Measurements from ENCODE around the gene DGLUCY.
"Not testable (repeated sequence)": the region's sequence is repeated elsewhere in the genome, so short reads cannot be mapped to it uniquely, and the experiment has no call there.

Gene DGLUCY

GRCh38 chr14:91238085-91238484 lies 124.2 kb downstream of the DGLUCY start:
- Histone ChIP-seq H3K4me3 (ENCODE audit: insufficient read depth, low read depth, low read length, poor library complexity, severe bottlenecking) (no peak overlapping the region), H3K27ac (ENCODE audit: insufficient read depth, low read length, poor library complexity, severe bottlenecking) (no peak overlapping the region), H3K4me1 (ENCODE audit: control insufficient read depth, insufficient read depth, low read length, poor library complexity, severe bottlenecking) (peaks cover 26% of the 10 kb centered on the region), H3K27me3 (replicated peaks; ENCODE audit: control insufficient read depth, insufficient read depth, low read length, poor library complexity, severe bottlenecking) (no peaks in the 10 kb centered on the region), H3K9me3 (ENCODE audit: control insufficient read depth, low read length) (no peaks in the 10 kb centered on the region), H3K36me3 (ENCODE audit: control insufficient read depth, insufficient read depth, low read length) (peaks cover 4% of the 10 kb centered on the region)
- DNase-seq = no peak

GRCh38 chr14:91238661-91239060 lies 124.8 kb downstream of the DGLUCY start:
- Histone ChIP-seq H3K36me3 (ENCODE audit: control insufficient read depth, insufficient read depth, low read length) (peaks cover under 1% of the 10 kb centered on the region), H3K4me3 (ENCODE audit: insufficient read depth, low read depth, low read length, poor library complexity, severe bottlenecking) (no peak overlapping the region), H3K27me3 (replicated peaks; ENCODE audit: control insufficient read depth, insufficient read depth, low read length, poor library complexity, severe bottlenecking) (no peaks in the 10 kb centered on the region), H3K9me3 (ENCODE audit: control insufficient read depth, low read length) (no peaks in the 10 kb centered on the region), H3K27ac (ENCODE audit: insufficient read depth, low read length, poor library complexity, severe bottlenecking) (peak overlapping the region; percentile 14), H3K4me1 (ENCODE audit: control insufficient read depth, insufficient read depth, low read length, poor library complexity, severe bottlenecking) (peaks cover 25% of the 10 kb centered on the region)
- DNase-seq = no peak

GRCh38 chr14:91241863-91242262 lies 128.0 kb downstream of the DGLUCY start:
- Histone ChIP-seq H3K27ac (ENCODE audit: insufficient read depth, low read length, poor library complexity, severe bottlenecking) (peak overlapping the region; percentile 96), H3K36me3 (ENCODE audit: control insufficient read depth, insufficient read depth, low read length) (no peaks in the 10 kb centered on the region), H3K4me1 (ENCODE audit: control insufficient read depth, insufficient read depth, low read length, poor library complexity, severe bottlenecking) (peaks cover 48% of the 10 kb centered on the region), H3K27me3 (replicated peaks; ENCODE audit: control insufficient read depth, insufficient read depth, low read length, poor library complexity, severe bottlenecking) (no peaks in the 10 kb centered on the region), H3K4me3 (ENCODE audit: insufficient read depth, low read depth, low read length, poor library complexity, severe bottlenecking) (peak overlapping the region; percentile 52), H3K9me3 (ENCODE audit: control insufficient read depth, low read length) (no peaks in the 10 kb centered on the region)
- no peak for DNase-seq

- Histone ChIP-seq H3K27ac (ENCODE audit: insufficient read depth, low read length, poor library complexity, severe bottlenecking) (peak overlapping the region; percentile 96), H3K4me1 (ENCODE audit: control insufficient read depth, insufficient read depth, low read length, poor library complexity, severe bottlenecking) (peaks cover 54% of the 10 kb centered on the region), H3K9me3 (ENCODE audit: control insufficient read depth, low read length) (no peaks in the 10 kb centered on the region), H3K36me3 (ENCODE audit: control insufficient read depth, insufficient read depth, low read length) (no peaks in the 10 kb centered on the region), H3K27me3 (replicated peaks; ENCODE audit: control insufficient read depth, insufficient read depth, low read length, poor library complexity, severe bottlenecking) (no peaks in the 10 kb centered on the region), H3K4me3 (ENCODE audit: insufficient read depth, low read depth, low read length, poor library complexity, severe bottlenecking) (peak overlapping the region; percentile 57)
- no peak for DNase-seq
Observed at GRCh38 chr14:91242635-91243034, 128.8 kb downstream of the DGLUCY start.

- Histone ChIP-seq H3K27me3 (replicated peaks; ENCODE audit: control insufficient read depth, insufficient read depth, low read length, poor library complexity, severe bottlenecking) (no peaks in the 10 kb centered on the region), H3K4me1 (ENCODE audit: control insufficient read depth, insufficient read depth, low read length, poor library complexity, severe bottlenecking) (peaks cover 56% of the 10 kb centered on the region), H3K27ac (ENCODE audit: insufficient read depth, low read length, poor library complexity, severe bottlenecking) (peak overlapping the region; percentile 96), H3K4me3 (ENCODE audit: insufficient read depth, low read depth, low read length, poor library complexity, severe bottlenecking) (peak overlapping the region; percentile 57), H3K36me3 (ENCODE audit: control insufficient read depth, insufficient read depth, low read length) (no peaks in the 10 kb centered on the region), H3K9me3 (ENCODE audit: control insufficient read depth, low read length) (no peaks in the 10 kb centered on the region)
- DNase-seq = no peak
Observed at GRCh38 chr14:91243074-91243471, 129.2 kb downstream of the DGLUCY start.

- Histone ChIP-seq H3K4me3 (ENCODE audit: insufficient read depth, low read depth, low read length, poor library complexity, severe bottlenecking) (peak within 1 kb of the TSS; percentile 39), H3K9me3 (ENCODE audit: control insufficient read depth, low read length) (no peaks in the 10 kb centered on the region), H3K27ac (ENCODE audit: insufficient read depth, low read length, poor library complexity, severe bottlenecking) (peak within 1 kb of the TSS; percentile 96), H3K36me3 (ENCODE audit: control insufficient read depth, insufficient read depth, low read length) (no peaks in the 10 kb centered on the region), H3K27me3 (replicated peaks; ENCODE audit: control insufficient read depth, insufficient read depth, low read length, poor library complexity, severe bottlenecking) (no peaks in the 10 kb centered on the region), H3K4me1 (ENCODE audit: control insufficient read depth, insufficient read depth, low read length, poor library complexity, severe bottlenecking) (peaks cover 67% of the 10 kb centered on the region)
- no peak for DNase-seq
Observed at GRCh38 chr14:91244501-91244901, 130.6 kb downstream of the DGLUCY start, which contains the start of gene GPR68. Gene GPR68 (minus strand): TSS chr14:91244704. CDS start chr14:91235050, 9,654 bp downstream.

- Histone ChIP-seq H3K4me1 (ENCODE audit: control insufficient read depth, insufficient read depth, low read length, poor library complexity, severe bottlenecking) (peaks cover 73% of the 10 kb centered on the region), H3K27ac (ENCODE audit: insufficient read depth, low read length, poor library complexity, severe bottlenecking) (peak overlapping the region; percentile 96), H3K27me3 (replicated peaks; ENCODE audit: control insufficient read depth, insufficient read depth, low read length, poor library complexity, severe bottlenecking) (no peaks in the 10 kb centered on the region), H3K36me3 (ENCODE audit: control insufficient read depth, insufficient read depth, low read length) (no peaks in the 10 kb centered on the region), H3K4me3 (ENCODE audit: insufficient read depth, low read depth, low read length, poor library complexity, severe bottlenecking) (peak overlapping the region; percentile 39), H3K9me3 (ENCODE audit: control insufficient read depth, low read length) (no peaks in the 10 kb centered on the region)
- DNase-seq = peak; percentile 71 to 73 (median 71)
Observed at GRCh38 chr14:91245029-91245428, 131.2 kb downstream of the DGLUCY start.

GRCh38 chr14:91245616-91246015 lies 131.7 kb downstream of the DGLUCY start:
- not testable (repeated sequence) for DNase-seq; H3K36me3 ChIP-seq (ENCODE audit: control insufficient read depth, insufficient read depth, low read length); H3K9me3 ChIP-seq (ENCODE audit: control insufficient read depth, low read length); H3K27me3 ChIP-seq (replicated peaks; ENCODE audit: control insufficient read depth, insufficient read depth, low read length, poor library complexity, severe bottlenecking)
- Histone ChIP-seq H3K4me1 (ENCODE audit: control insufficient read depth, insufficient read depth, low read length, poor library complexity, severe bottlenecking) (peaks cover 78% of the 10 kb centered on the region), H3K4me3 (ENCODE audit: insufficient read depth, low read depth, low read length, poor library complexity, severe bottlenecking) (peak overlapping the region; percentile 39), H3K27ac (ENCODE audit: insufficient read depth, low read length, poor library complexity, severe bottlenecking) (peak overlapping the region; percentile 96)

- no peak overlapping the region for H3K4me3 ChIP-seq (ENCODE audit: insufficient read depth, low read depth, low read length, poor library complexity, severe bottlenecking)
- H3K27ac ChIP-seq (ENCODE audit: insufficient read depth, low read length, poor library complexity, severe bottlenecking) = peak overlapping the region; percentile 96
- no peaks in the 10 kb centered on the region for H3K36me3 ChIP-seq (ENCODE audit: control insufficient read depth, insufficient read depth, low read length)
- DNase-seq = peak; percentile 79 to 83 (median 83)
- no peaks in the 10 kb centered on the region for H3K27me3 ChIP-seq (replicated peaks; ENCODE audit: control insufficient read depth, insufficient read depth, low read length, poor library complexity, severe bottlenecking)
- H3K4me1 ChIP-seq (ENCODE audit: control insufficient read depth, insufficient read depth, low read length, poor library complexity, severe bottlenecking) = peaks cover 78% of the 10 kb centered on the region
- H3K9me3 ChIP-seq (ENCODE audit: control insufficient read depth, low read length) = no peaks in the 10 kb centered on the region
Observed at GRCh38 chr14:91246051-91246852, 132.4 kb downstream of the DGLUCY start.

GRCh38 chr14:91249841-91250616 lies 136.2 kb downstream of the DGLUCY start:
- H3K27me3 ChIP-seq (replicated peaks; ENCODE audit: control insufficient read depth, insufficient read depth, low read length, poor library complexity, severe bottlenecking) = no peaks in the 10 kb centered on the region
- no peaks in the 10 kb centered on the region for H3K36me3 ChIP-seq (ENCODE audit: control insufficient read depth, insufficient read depth, low read length)
- H3K9me3 ChIP-seq (ENCODE audit: control insufficient read depth, low read length) = no peaks in the 10 kb centered on the region
- peak overlapping the region; percentile 66 for H3K27ac ChIP-seq (ENCODE audit: insufficient read depth, low read length, poor library complexity, severe bottlenecking)
- DNase-seq = peak; percentile 48 to 61 (median 53)
- no peak overlapping the region for H3K4me3 ChIP-seq (ENCODE audit: insufficient read depth, low read depth, low read length, poor library complexity, severe bottlenecking)
- peaks cover 84% of the 10 kb centered on the region for H3K4me1 ChIP-seq (ENCODE audit: control insufficient read depth, insufficient read depth, low read length, poor library complexity, severe bottlenecking)
